ENCODE data around the gene MILR1. TPM values are rescaled to one million over a fixed set of nuclear protein-coding genes. Genes with fewer than 3 reads are reported as not detected.

The MILR1 gene
- total RNA-seq = 25.4 and 31.7 TPM in 2 replicates

GRCh38 chr17:64448665-64449512 lies at the start of gene MILR1:
TSS of gene MILR1 (plus strand) at chr17:64449115. CDS start at chr17:64449169, 54 bp downstream.

GRCh38 chr17:64496786-64497564 lies 48.1 kb downstream of the MILR1 start, which contains the start of gene POLG2:
TSS of gene POLG2 (minus strand) at chr17:64497054. CDS start at chr17:64496968, 86 bp downstream.

GRCh38 chr17:64506201-64506575 lies 57.3 kb downstream of the MILR1 start, which contains the start of gene DDX5:
TSS of gene DDX5 (minus strand) at chr17:64506289. CDS start at chr17:64506119, 170 bp downstream.

GRCh38 chr17:64506576-64507412 lies 57.9 kb downstream of the MILR1 start, which contains the start of gene CEP95:
TSS of gene CEP95 (plus strand) at chr17:64506977. CDS start at chr17:64507098, 121 bp downstream.

Other genes starting within 250 kb of the MILR1 start
- 28.0 and 29.1 TPM in 2 replicates for gene TEX2, start 185.9 kb upstream of the MILR1 start, total RNA-seq
- under 0.01 TPM in 1 of 2 replicates, not detected in the other for gene PECAM1, start 58.3 kb upstream of the MILR1 start, total RNA-seq
- 2.3 and 2.6 TPM in 2 replicates for gene POLG2, start 47.9 kb downstream of the MILR1 start, total RNA-seq
- gene DDX5, start 57.2 kb downstream of the MILR1 start, total RNA-seq = 276 and 612 TPM in 2 replicates
- 4.8 and 23.4 TPM in 2 replicates for gene CEP95, start 57.9 kb downstream of the MILR1 start, total RNA-seq
- 41.5 and 45.3 TPM in 2 replicates for gene SMURF2, start 213.2 kb downstream of the MILR1 start, total RNA-seq